GM21825 (cell line): ENCODE measurements around the gene CASK.

Experiments used
- ATAC-seq: cut with Tn5 transposase; IDR thresholded peaks from one replicate; pipeline ENCODE4 v1.9.1; 2021; ENCODE audit warnings: mild to moderate bottlenecking, moderate library complexity; ENCODE audit not compliant: unreplicated experiment

Gene CASK

DNA sequence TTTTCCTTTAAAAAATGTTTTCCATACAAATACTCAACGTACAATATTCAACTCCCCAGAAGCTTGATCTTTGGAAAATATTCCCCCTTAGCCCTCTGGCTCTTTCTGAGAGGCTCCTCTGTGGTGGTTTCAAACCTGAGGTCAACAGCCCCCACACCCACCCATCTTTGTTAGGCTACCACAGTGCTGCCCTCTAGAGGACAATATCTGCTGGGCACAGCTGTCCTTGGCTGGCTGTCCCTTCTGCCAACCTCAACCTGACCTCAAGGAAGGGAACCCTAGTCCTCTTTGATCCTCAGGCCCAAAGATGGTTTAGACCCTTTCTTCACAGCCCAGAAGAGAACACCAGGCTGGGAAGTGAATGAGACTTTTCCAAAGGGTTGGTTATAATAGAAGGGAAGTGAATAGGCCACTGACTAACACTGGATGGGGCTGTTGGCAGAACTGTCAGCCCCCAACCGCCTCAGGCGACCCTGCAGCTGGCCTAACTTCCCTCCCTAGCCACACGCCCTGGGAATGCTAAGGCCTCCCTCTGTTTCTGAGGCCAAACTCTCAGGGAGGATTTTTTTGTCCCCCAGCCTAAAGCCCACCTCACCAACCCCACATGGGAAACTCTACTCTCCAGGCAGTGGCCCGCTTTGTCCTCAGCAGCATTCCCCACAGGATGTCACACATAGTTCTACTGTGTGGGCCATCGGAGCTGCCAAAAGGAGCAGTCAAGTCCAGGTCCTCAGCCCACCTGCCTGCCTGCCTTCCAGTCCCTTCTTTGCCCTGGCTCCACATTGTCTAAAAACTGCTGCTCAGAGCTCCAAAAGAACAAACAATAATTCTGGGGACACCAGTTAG lies 441.9 kb downstream of the CASK start:
- ATAC-seq: no peak

DNA sequence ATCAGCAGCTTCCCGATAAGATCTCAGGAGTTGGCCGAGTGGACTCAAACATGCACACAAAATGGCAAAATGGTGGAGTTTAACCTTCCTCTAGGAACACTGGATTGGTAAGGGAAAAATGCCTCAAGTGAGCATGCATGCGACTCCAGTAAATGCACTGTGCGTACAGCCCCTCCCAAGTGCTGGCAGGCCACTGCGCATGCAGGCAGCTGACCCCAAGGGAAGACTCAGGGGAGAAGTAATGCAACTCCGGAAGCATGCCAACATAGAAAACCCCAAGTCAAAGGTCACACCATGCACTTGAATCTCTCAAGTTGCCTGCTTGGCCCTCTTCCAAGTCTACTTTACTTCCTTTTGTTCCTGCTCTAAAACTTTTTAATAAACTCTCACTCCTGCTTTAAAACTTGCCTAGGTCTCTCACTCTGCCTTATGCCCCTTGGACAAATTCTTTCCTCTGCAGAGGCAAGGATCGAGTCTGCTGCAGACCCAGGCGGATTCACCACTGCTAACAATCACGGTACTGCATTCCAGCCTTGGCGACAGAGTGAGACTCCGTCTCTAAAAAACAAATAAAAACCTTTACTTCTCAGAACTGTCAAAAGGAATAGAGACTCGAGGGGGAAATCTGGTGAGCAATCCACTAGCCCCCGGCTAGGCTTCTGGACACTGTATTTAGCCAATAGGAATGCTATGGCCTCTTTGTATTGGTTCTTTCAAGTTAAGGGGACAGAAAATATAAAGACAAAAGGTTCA lies 442.7 kb downstream of the CASK start:
- no peak for ATAC-seq

DNA sequence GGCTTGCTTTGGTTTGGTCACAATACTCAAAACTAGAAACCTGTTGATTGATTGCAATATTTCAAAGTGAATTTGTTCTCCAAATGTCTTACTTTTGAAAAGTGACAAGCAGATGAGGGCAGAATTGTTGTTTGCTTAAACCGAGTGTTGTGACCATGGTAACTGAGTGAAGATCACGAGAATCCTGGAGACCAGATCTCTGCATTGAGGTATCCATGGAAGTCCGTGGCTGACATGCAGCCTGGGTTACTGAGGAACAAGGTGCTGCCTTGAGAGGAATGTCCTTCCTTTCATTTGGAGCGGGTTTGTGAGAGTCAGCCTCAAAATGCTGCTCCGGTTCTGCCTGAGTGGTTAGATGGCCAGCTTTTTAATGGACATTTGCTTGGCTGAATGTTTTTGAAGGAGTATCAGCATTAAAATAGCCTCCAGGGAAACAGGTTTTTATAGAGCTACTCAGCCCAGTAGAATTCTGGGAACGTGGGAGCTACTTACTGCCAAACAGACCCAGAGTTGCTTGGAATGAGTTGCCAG lies 444.9 kb downstream of the CASK start:
- no peak for ATAC-seq

GRCh38 chrX:41475591-41476241 lies 447.6 kb downstream of the CASK start:
- no peak for ATAC-seq

GRCh38 chrX:41475191-41475590 lies 448.2 kb downstream of the CASK start:
- ATAC-seq: no peak

GRCh38 chrX:41474726-41475100 lies 448.6 kb downstream of the CASK start:
- ATAC-seq: no peak

- ATAC-seq: no peak
These were observed 449.2 kb downstream of the CASK start for GRCh38 chrX:41473936-41474725.

- no peak for ATAC-seq
These were observed 451.0 kb downstream of the CASK start for GRCh38 chrX:41472231-41472815.

- ATAC-seq: no peak
These were observed 451.6 kb downstream of the CASK start for GRCh38 chrX:41471786-41472185.

DNA sequence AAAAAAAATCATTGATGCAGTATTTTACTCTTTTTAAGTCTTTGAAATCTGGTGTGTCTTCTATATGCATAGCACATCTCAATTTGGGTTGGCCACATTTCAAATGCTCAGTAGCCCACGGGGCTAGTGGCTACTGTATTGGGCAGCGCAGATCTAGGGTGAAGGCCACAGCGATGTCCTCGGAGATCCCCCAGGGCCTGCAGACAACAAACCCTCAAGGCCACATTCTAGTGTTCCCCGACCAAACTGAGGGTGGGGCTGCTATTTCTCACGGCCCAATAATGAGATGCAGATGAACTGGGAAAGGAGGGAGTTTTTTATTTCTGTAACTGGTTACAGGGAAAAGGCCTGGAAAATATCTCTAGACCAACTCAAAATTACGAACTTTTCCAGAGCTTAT lies 452.6 kb downstream of the CASK start:
- no peak for ATAC-seq

GRCh38 chrX:41468647-41469323 lies 454.6 kb downstream of the CASK start:
- no peak for ATAC-seq
